Endothelial cell of umbilical vein (primary cell): ENCODE results near the gene UST. TPM values are rescaled to one million over a fixed set of nuclear protein-coding genes. Genes with fewer than 3 reads are reported as not detected.
"Not testable (repeated sequence)": the region's sequence is repeated elsewhere in the genome, so short reads cannot be mapped to it uniquely, and the experiment has no call there.

ENCODE experiments used
- BruUV-seq: library from RNA; stranded (reverse); fragments of 400-500 nt; replicated peaks from 2 replicates; lab custom pipeline; 2021; lab: Mats Ljungman, UMichigan
- CTCF ChIA-PET: fragments of 300-600, 350-600 bp; sonication (Branson Sonifier 250); formaldehyde crosslinking; loops from one replicate; lab custom pipeline; 2021; ENCODE audit warnings: antibody characterized with exemption, inconsistent platforms; lab: Charles Lee
- POLR2A ChIA-PET: fragments of 300-600, 350-600 bp; sonication (Branson Sonifier 250); formaldehyde crosslinking; loops from one replicate; lab custom pipeline; 2021; ENCODE audit warnings: antibody characterized with exemption, inconsistent platforms; lab: Charles Lee
- DNase-seq: peaks from one replicate; pipeline ENCODE4 v3.0.0-alpha.2; 2011; ENCODE audit warnings: low read depth, low spot score
- FAIRE-seq: peaks from 2 replicates; lab custom pipeline; 2011; peaks lifted over from hg19 to GRCh38; lab: Jason Lieb, UNC
- H2AFZ ChIP-seq: 2 replicates; pipeline ENCODE4 v1.6.0; 2012; ENCODE audit warnings: low read depth, low read length, control low read depth, inconsistent platforms
- H3K27ac ChIP-seq: 2 replicates; pipeline ENCODE4 v1.5.1; 2011; ENCODE audit warnings: low read depth, mild to moderate bottlenecking, control low read depth, low read length, moderate library complexity; ENCODE audit not compliant: insufficient read depth
- H3K27me3 ChIP-seq, 2 experiments: 2 replicates each; pipeline versions ENCODE4 v1.6.0 to v1.6.1; 2011; ENCODE audit warnings: low read length in 2 of 2, mixed read lengths in 1 of 2; ENCODE audit not compliant: control insufficient read depth in 2 of 2, insufficient read depth in 2 of 2
- H3K36me3 ChIP-seq, 2 experiments: 2 replicates in 1 of 2; 3 replicates in 1 of 2; pipeline ENCODE4 v1.5.1; 2011; ENCODE audit warnings: low read length in 2 of 2, mild to moderate bottlenecking in 1 of 2, moderate library complexity in 1 of 2; ENCODE audit not compliant: control insufficient read depth in 2 of 2, insufficient read depth in 2 of 2; ENCODE audit errors: extremely low read depth in 1 of 2
- H3K4me1 ChIP-seq: 3 replicates; pipeline ENCODE4 v1.5.1; 2011; ENCODE audit warnings: mild to moderate bottlenecking, low read length; ENCODE audit not compliant: control insufficient read depth, insufficient read depth; ENCODE audit errors: extremely low read depth
- H3K4me2 ChIP-seq: 2 replicates; pipeline ENCODE4 v1.6.1; 2011; ENCODE audit warnings: low read length, control low read depth, mixed read lengths; ENCODE audit not compliant: insufficient read depth
- H3K4me3 ChIP-seq, 3 experiments: fragments of 200-600 bp in 1 of 3; sonication (generic), shearing (Covaris generic) in 1 of 3; replicated peaks in 1 of 3; 2 replicates each; pipeline ENCODE4 v1.5.1; 2011 to 2016; ENCODE audit warnings: control low read depth in 3 of 3, low read length in 3 of 3, mild to moderate bottlenecking in 2 of 3, inconsistent platforms in 1 of 3, low read depth in 1 of 3, moderate library complexity in 1 of 3; ENCODE audit not compliant: insufficient read depth in 1 of 3
- H3K79me2 ChIP-seq: 2 replicates; pipeline ENCODE4 v1.6.0; 2012; ENCODE audit warnings: low read length, inconsistent platforms; ENCODE audit not compliant: control insufficient read depth, insufficient read depth
- H3K9ac ChIP-seq: replicated peaks from 2 replicates; pipeline ENCODE3; 2011; ENCODE audit warnings: low read length, control low read depth; ENCODE audit not compliant: insufficient read depth; ENCODE audit errors: extremely low read depth
- H3K9me1 ChIP-seq: replicated peaks from 3 replicates; pipeline ENCODE4 v1.6.0; 2011; ENCODE audit warnings: mild to moderate bottlenecking, low read length; ENCODE audit not compliant: control insufficient read depth, insufficient read depth; ENCODE audit errors: extremely low read depth
- H3K9me3 ChIP-seq: replicated peaks from 2 replicates; pipeline ENCODE4 v1.5.1; 2012; ENCODE audit warnings: low read length, inconsistent platforms; ENCODE audit not compliant: control insufficient read depth, insufficient read depth
- H4K20me1 ChIP-seq: replicated peaks from 2 replicates; pipeline ENCODE3; 2011; ENCODE audit warnings: mild to moderate bottlenecking, low read length; ENCODE audit not compliant: control insufficient read depth, insufficient read depth; ENCODE audit errors: extremely low read depth
- CTCF ChIP-seq, 2 donors: IDR thresholded peaks; 1 replicate in 1 of 2; 2 replicates in 1 of 2; pipeline ENCODE4 v1.5.1; 2011; ENCODE audit warnings: low read length in 2 of 2, mild to moderate bottlenecking in 2 of 2, moderate library complexity in 2 of 2, control low read depth in 1 of 2, inconsistent platforms in 1 of 2, low read depth in 1 of 2; ENCODE audit not compliant: insufficient read depth in 1 of 2; ENCODE audit errors: extremely low read depth in 1 of 2
- EZH2 ChIP-seq: IDR thresholded peaks from 2 replicates; pipeline ENCODE4 v1.6.1; 2012; ENCODE audit warnings: borderline replicate concordance, low read depth, mild to moderate bottlenecking, moderate library complexity, low read length, inconsistent platforms; ENCODE audit not compliant: severe bottlenecking
- FOS ChIP-seq: IDR thresholded peaks from 2 replicates; pipeline ENCODE4 v1.6.1; 2011; ENCODE audit warnings: mild to moderate bottlenecking, low read length, moderate library complexity, borderline replicate concordance; ENCODE audit not compliant: insufficient read depth
- GATA2 ChIP-seq: IDR thresholded peaks from 2 replicates; pipeline ENCODE4 v1.7.0; 2011; ENCODE audit warnings: low read depth, mild to moderate bottlenecking, moderate library complexity, mixed read lengths, low read length; ENCODE audit not compliant: insufficient read length, insufficient read depth
- JUN ChIP-seq: IDR thresholded peaks from 2 replicates; pipeline ENCODE4 v1.6.1; 2011; ENCODE audit warnings: borderline replicate concordance, low read depth; ENCODE audit not compliant: insufficient read length, insufficient read depth
- MAX ChIP-seq: IDR thresholded peaks from 2 replicates; pipeline ENCODE4 v1.6.1; 2011; ENCODE audit not compliant: insufficient read depth, insufficient read length
- MYC ChIP-seq: IDR thresholded peaks from one replicate; pipeline ENCODE4 v1.6.1; 2011; ENCODE audit warnings: mild to moderate bottlenecking, low read depth, low read length
- POLR2A ChIP-seq: IDR thresholded peaks from 2 replicates; pipeline ENCODE4 v1.6.1; 2012; ENCODE audit warnings: low read depth, mild to moderate bottlenecking, control low read depth, low read length
- POLR2AphosphoS5 ChIP-seq: IDR thresholded peaks from 2 replicates; pipeline ENCODE4 v1.6.1; 2012; ENCODE audit warnings: low read depth, mild to moderate bottlenecking, control low read depth, low read length, moderate library complexity; ENCODE audit not compliant: insufficient read depth
- dilution Hi-C: fragments of 300-500 bp; cut with MboI; formaldehyde crosslinking; loops from one replicate; pipeline ENCODE4 v1.15.0; 2019; ENCODE audit warnings: low sequenced_read_pairs; ENCODE audit not compliant: extremely low pct_ligation_motif_present
- intact Hi-C: fragments of 100-400 bp; cut with micrococcal nuclease; formaldehyde crosslinking; loops from one replicate; pipeline ENCODE4 v1.10.0; 2022
- polyA plus RNA-seq, 4 experiments: library from polyadenylated mRNA; depleted of rRNA in 3 of 4; stranded (reverse) in 3 of 4; unstranded in 1 of 4; fragments of >200 nt; gene quantifications; 2 replicates each; pipeline versions ENCODE4 v1.2.1 to v1.2.3, GENCODE V29; 2011 to 2012; ENCODE audit warnings: missing spikeins in 1 of 4
- total RNA-seq: library from RNA; stranded (reverse); gene quantifications from 2 replicates; pipeline ENCODE4 v1.2.3, GENCODE V29; 2021

Gene UST
- total and polyA plus RNA-seq, 2 donors (not counting 3 experiments of a cell fraction or from before 2014, with no cell fraction given), result 0.26 to 0.84 TPM

- Histone ChIP-seq H3K9me3 (no peaks in the 10 kb centered on the region), H2AFZ (no peak overlapping the region), H3K27ac (no peak overlapping the region), H3K79me2 (no peaks in the 10 kb centered on the region), H3K9ac (no peak overlapping the region), H3K9me1 (no peaks in the 10 kb centered on the region), H4K20me1 (no peaks in the 10 kb centered on the region), H3K4me1 (no peaks in the 10 kb centered on the region), H3K27me3 (no peaks in the 10 kb centered on the region), H3K36me3 (no peaks in the 10 kb centered on the region), H3K4me2 (no peak overlapping the region), H3K4me3 (no peak overlapping the region)
- BruUV-seq, result no TSS peak
- ChIA-PET POLR2A (no interaction called here), CTCF (no interaction called here)
- intact Hi-C loops (no loop called here), dilution Hi-C loops (no loop called here)
- DNase-seq (no peak), FAIRE-seq (no peak)
- TF ChIP-seq GATA2, result no peak
- TF ChIP-seq MYC, result no peak
- no peak for TF ChIP-seq JUN
- TF ChIP-seq MAX, result no peak
- TF ChIP-seq FOS, result no peak
- TF ChIP-seq CTCF (IDR thresholded peaks at IDR 0.05; ENCODE audit: extremely low read depth in 1 of 2, insufficient read depth in 1 of 2, low read depth in 1 of 2, low read length in 2 of 2), result no peak
- no peak for TF ChIP-seq POLR2AphosphoS5
- TF ChIP-seq POLR2A, result no peak
- TF ChIP-seq EZH2, result no peak
These were observed 355.5 kb downstream of the UST start for GRCh38 chr6:149102324-149102723.

- H3K36me3 ChIP-seq, H3K9ac ChIP-seq, H3K9me3 ChIP-seq, POLR2A ChIA-PET, BruUV-seq, dilution Hi-C loops, H3K4me1 ChIP-seq, H3K4me3 ChIP-seq, H3K9me1 ChIP-seq, H3K27ac ChIP-seq, H3K4me2 ChIP-seq, H3K79me2 ChIP-seq, H3K27me3 ChIP-seq, H4K20me1 ChIP-seq, intact Hi-C loops, FAIRE-seq, H2AFZ ChIP-seq, DNase-seq: not testable (repeated sequence)
- CTCF ChIA-PET, result interaction anchor here (1.0 kb wide), 1 partner anchor 8 kb away, joined by 3 read pairs; no protein-coding TSS in a partner anchor
These were observed 357.1 kb downstream of the UST start for GRCh38 chr6:149103950-149104349.
